Activated T-helper 1 cell treated with anti-CD3 and anti-CD28 coated beads, Interleukin-2, amount 50 U/mL, for 16 hours (primary cell): ENCODE data around the gene PPTC7.
"Not testable (repeated sequence)": the region's sequence is repeated elsewhere in the genome, so short reads cannot be mapped to it uniquely, and the experiment has no call there.

Source experiments
- DNase-seq, 2 donors: peaks; one replicate each; pipeline ENCODE4 v3.0.0-alpha.2; 2020; ENCODE audit warnings: low read depth in 1 of 2, low spot score in 1 of 2

PPTC7 gene

DNA sequence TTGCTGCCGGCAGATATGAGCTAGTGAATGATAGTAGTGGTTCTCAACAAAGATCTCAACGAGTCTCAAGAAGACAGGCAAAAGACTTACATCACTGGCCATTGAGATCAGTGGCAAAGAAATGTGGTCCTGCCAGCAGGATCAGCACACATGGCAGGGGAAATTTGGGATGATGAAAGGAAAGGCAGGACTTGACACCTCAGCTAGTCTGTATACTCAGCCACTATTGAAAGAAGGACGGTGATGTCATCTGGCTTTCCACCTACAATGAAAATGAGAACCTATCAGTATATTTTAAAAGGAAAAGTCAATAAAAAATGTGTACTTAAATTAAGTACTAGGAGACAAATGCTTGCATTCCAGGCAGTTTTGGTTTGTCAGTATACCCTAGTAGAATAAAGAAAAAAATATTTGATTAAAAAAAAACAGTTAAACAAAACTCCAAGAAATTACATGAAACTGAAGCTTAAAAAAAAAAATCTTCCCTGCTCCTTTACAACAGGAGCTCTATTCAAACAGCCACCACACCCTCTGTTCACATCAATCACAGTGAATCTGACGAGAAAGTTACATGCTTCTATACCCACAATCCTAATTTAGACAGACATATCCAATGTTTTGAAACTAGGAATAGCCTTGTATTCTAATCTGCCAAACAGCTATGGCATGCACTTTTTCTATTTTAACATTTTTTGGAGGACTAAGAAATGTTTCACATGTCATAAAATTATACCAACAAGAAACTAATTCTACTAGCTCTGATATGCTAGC, 46.1 kb downstream of the PPTC7 start:
- no peak for DNase-seq

- no peak for DNase-seq
Measured at GRCh38 chr12:110534811-110535210, 48.3 kb downstream of the PPTC7 start.

- no peak for DNase-seq
Measured at GRCh38 chr12:110533607-110534006, 49.5 kb downstream of the PPTC7 start.

- DNase-seq, result no peak
Measured at GRCh38 chr12:110532644-110533043, 50.5 kb downstream of the PPTC7 start.

GRCh38 chr12:110531741-110532333, 51.3 kb downstream of the PPTC7 start:
- DNase-seq, result no peak

DNA sequence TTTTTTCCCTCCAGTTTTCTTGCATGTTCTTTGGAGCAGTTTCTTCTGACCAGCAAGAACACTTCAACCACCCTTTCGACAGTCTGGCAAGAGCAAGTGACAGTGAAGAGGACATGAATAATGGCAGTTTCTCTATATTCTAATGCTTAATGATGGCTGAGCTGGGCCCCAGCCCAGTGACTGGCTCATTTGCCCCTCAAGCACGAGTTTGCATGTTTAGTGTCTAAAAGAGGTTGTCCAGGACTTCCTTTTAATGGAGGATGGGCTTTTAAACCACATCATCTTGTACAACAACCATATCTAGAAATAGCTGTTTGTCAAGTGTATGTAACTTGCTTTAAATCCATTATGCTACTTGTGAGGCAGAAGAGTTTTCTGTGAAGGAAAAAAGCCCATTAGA, 52.6 kb downstream of the PPTC7 start:
- no peak for DNase-seq

DNA sequence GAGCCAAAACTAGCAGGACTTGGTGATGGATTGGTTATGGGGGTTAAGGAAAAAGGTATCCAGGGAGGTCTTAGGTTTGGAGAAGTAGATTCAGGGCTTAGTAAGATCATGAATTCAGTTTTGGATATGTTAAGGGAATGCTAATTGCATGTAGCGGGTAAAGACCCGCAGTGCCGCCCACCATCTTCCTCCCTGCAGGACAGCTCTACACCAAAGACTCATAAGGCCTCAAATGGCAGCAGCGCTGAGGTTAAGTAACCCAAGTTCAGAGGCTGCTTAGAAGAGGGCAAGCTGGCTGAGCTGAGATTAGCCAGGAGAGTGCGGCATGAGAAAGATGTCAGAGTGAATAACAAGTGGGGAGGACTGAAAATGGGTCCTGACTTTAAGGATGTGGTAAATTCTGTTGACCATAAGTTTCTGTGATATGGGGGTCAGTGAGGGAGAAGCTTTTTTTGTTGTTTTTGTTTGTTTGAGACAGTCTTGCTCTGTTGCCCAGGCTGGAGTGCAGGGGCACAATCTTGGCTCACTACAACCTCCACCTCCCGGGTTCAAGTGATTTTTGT, 54.8 kb downstream of the PPTC7 start:
- no peak for DNase-seq

DNA sequence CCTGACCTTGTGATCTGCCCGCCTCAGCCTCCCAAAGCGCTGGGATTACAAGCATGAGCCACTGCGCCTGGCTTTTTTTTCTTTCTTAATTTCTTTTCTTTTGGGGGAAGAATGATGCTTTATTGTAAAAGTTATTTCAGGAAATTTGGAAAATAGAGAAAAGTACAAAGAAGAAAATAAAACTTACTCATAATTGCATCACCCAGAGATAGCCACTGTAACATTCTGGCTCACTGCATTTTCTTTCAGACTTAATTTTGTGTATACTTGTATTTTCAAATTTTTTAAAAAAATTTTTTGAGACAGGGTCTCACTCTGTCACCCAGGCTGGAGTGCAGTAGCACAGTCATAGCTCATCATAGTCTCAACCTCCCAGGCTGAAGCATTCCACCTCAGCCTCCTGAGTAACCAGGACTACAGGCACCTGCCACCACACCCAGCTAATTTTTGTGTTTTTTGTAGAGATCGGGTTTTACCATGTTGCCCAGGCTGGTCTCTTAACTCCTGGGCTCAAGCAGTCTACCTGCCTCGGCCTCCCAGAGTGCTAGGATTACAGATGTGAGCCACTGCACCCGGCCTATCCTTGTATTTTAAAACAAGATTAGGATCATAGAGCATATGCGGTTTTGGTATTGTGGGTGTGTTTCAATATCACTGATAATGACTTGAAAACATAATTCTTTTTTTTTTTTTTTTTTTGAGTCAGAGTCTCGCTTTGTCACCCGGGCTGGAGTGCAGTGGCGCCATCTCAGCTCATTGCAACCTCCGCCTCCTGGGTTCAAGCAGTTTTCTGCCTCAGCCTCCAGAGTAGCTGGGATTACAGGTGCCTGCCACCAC, 62.0 kb downstream of the PPTC7 start:
- not testable (repeated sequence) for DNase-seq

DNA sequence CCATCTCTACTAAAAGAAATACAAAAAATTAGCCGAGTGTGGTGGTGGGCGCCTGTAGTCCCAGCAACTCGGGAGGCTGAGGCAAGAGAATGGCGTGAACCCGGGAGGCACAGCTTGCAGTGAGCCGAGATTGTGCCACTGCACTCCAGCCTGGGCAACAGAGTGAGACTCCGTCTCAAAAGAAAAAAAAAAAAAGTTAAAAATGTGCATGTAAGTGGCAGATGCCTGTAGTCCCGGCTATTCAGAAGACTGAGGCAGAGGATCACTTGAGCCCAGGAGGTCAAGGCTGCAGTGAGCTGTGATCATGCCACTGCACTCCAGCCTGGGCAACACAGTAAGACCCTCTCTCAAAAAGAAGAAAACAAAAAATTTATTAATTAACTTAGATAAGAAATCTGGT, 65.1 kb downstream of the PPTC7 start:
- DNase-seq, result not testable (repeated sequence)

DNA sequence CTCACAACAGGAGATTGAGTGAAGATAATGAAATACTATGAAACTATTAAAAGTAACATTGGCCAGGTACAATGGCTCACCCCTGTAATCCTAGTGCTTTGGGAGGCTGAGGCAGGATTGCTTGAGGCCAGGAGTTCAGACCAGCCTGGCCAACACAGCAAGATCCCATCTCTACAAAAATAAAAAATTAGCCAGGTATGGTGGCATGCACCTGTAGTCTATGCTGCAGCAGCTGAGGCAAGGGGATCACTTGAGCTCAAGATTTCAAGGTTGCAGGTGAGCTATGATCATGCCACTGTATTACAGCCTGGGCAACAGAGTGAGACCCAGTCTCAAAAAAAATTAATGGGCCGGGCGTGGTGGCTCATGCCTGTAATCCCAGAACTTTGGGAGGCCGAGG, 66.1 kb downstream of the PPTC7 start:
- no peak for DNase-seq

GRCh38 chr12:110514363-110514762, 68.8 kb downstream of the PPTC7 start:
- no peak for DNase-seq

DNA sequence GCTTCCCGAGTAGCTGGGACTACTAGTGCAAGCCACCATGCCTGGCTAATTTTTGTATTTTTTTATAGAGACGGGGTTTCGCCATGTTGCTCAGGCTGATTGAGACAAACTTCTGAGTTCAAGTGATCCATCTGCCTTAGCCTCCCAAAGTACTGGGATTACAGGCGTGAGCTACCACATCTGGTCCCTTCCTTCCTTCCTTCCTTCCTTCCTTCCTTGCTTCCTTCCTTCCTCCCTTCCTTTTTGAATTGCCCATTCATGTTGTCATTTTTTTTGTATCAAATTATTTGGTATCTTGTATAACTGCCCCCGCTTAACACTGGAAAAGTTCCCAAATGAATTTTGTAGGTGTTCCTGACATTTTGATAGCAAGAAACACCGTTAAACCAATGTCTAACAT, 69.3 kb downstream of the PPTC7 start:
- DNase-seq, result no peak

DNA sequence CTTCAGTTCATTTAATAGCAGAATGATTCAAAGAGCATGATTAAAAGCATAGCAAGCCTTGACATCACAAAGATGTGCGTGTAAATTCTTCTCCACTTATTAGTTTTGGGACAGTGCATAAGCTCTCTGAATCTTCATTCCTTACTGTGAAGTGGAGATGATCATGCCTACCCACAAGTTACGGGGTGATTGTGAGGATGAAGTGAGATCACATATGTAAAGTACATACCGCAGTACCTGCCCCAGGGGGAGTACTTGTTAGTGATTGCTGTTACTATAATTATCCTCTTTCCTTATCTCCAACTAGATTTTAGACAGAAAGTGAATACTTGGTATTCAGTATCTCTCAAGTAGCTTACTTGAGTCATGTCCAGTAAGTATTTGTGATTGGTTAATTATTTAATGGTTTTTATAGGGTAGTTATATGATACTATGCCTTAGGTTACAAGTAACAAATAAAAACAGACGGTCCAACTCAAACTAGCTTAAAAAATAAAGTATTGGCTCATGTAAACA, 75.0 kb downstream of the PPTC7 start:
- no peak for DNase-seq

- no peak for DNase-seq
Measured at GRCh38 chr12:110505332-110505731, 77.8 kb downstream of the PPTC7 start.

DNA sequence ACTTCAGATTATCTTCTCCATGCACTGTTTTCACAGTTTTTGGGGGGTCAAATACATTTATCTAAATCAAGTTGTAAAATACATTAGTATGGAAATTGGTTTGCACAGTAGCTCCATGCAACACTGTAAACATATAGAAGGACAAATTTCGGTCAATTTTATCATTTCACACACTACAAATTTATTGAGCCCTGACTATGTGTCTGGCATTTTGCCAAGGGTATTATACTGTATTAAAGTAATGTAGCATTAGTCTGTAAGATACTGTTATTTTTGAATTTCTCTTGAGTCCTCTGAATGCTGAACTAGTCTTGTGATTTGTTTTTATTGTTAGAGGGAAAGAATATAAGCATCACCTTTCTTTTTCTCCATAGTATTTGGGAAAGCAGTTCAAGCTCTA, 79.7 kb downstream of the PPTC7 start:
- DNase-seq, result no peak

- peak; percentile 97 to 98 for DNase-seq
Measured at GRCh38 chr12:110501752-110502738, 81.1 kb downstream of the PPTC7 start, which contains the start of the genes RAD9B and VPS29. RAD9B (plus strand) TSS chr12:110502331; CDS start chr12:110502338, 7 bp downstream. VPS29 (minus strand) TSS chr12:110502111; CDS start chr12:110502051, 60 bp downstream.

- DNase-seq, result no peak
Measured at GRCh38 chr12:110501399-110501751, 81.7 kb downstream of the PPTC7 start.

- DNase-seq, result no peak
Measured at GRCh38 chr12:110498984-110499706, 84.0 kb downstream of the PPTC7 start.
